GM12864 (cell line): ENCODE results near the gene UPK2.

Source experiments
- DNase-seq: peaks from one replicate; pipeline ENCODE4 v3.0.0-alpha.2; 2011; ENCODE audit warnings: low read depth
- H3K4me3 ChIP-seq: 2 replicates; pipeline ENCODE4 v1.5.1; 2011; ENCODE audit warnings: mild to moderate bottlenecking, low read depth, low read length, control low read depth
- CTCF ChIP-seq: IDR thresholded peaks from 2 replicates; pipeline ENCODE4 v1.5.1; 2011; ENCODE audit warnings: low read depth, mild to moderate bottlenecking, moderate library complexity, low read length, control low read depth, inconsistent platforms; ENCODE audit errors: missing control alignments

UPK2 gene

GRCh38 chr11:118924591-118925585 lies 31.2 kb upstream of the UPK2 start:
- DNase-seq, result no peak
- peak overlapping the region; percentile 90 for H3K4me3 ChIP-seq

GRCh38 chr11:118927554-118928100 lies 28.5 kb upstream of the UPK2 start:
- TF ChIP-seq CTCF, result no peak
- DNase-seq, result no peak
- H3K4me3 ChIP-seq, result no peak overlapping the region

More at GRCh38 chr11:118924591-118925585, 31.2 kb upstream of the UPK2 start:
- no peak for TF ChIP-seq CTCF

GRCh38 chr11:118928101-118928869 lies 27.8 kb upstream of the UPK2 start:
- H3K4me3 ChIP-seq, result peak overlapping the region; percentile 64
- DNase-seq, result peak; percentile 82
- peak; percentile 92 for TF ChIP-seq CTCF

GRCh38 chr11:118928870-118929500 lies 27.1 kb upstream of the UPK2 start:
- peak overlapping the region; percentile 64 for H3K4me3 ChIP-seq
- no peak for TF ChIP-seq CTCF
- no peak for DNase-seq

GRCh38 chr11:118929501-118930093 lies 26.5 kb upstream of the UPK2 start:
- H3K4me3 ChIP-seq, result peak overlapping the region; percentile 64
- no peak for DNase-seq
- TF ChIP-seq CTCF, result no peak

- DNase-seq, result peak; percentile 64
- H3K4me3 ChIP-seq, result peak overlapping the region; percentile 64
- TF ChIP-seq CTCF, result peak; percentile 95
These were observed 25.9 kb upstream of the UPK2 start for GRCh38 chr11:118930094-118930712.
